CD4-positive, alpha-beta T cell treated with Interleukin-6 at 100 ng/mL for 8 hours (primary cell): ENCODE measurements around the gene CEACAM6.
"Not testable (repeated sequence)": the region's sequence is repeated elsewhere in the genome, so short reads cannot be mapped to it uniquely, and the experiment has no call there.

Source experiments
- DNase-seq: peaks from one replicate; pipeline ENCODE4 v3.0.0-alpha.2; 2020; ENCODE audit warnings: mixed read lengths, low spot score

CEACAM6 gene

DNA sequence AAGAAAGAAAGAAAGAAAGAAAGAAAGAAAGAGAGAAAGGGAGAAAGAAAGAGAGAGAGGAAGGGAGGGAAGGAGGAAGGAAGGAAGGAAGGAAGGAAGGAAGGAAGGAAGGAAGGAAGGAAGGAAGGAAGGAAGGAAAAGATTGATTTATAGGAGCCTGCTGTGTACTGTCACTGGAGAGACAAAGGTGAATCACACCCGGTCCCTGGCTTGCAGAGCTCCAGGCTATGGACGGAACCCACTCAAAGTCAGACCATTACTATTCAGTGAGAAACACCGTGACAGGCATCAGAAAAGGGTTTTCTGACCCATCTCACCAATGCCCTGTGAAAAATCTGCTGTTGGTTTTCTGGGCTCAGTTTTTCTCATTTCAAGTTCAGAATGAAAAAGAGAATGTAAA lies 7.3 kb upstream of the CEACAM6 start:
- no peak for DNase-seq

DNA sequence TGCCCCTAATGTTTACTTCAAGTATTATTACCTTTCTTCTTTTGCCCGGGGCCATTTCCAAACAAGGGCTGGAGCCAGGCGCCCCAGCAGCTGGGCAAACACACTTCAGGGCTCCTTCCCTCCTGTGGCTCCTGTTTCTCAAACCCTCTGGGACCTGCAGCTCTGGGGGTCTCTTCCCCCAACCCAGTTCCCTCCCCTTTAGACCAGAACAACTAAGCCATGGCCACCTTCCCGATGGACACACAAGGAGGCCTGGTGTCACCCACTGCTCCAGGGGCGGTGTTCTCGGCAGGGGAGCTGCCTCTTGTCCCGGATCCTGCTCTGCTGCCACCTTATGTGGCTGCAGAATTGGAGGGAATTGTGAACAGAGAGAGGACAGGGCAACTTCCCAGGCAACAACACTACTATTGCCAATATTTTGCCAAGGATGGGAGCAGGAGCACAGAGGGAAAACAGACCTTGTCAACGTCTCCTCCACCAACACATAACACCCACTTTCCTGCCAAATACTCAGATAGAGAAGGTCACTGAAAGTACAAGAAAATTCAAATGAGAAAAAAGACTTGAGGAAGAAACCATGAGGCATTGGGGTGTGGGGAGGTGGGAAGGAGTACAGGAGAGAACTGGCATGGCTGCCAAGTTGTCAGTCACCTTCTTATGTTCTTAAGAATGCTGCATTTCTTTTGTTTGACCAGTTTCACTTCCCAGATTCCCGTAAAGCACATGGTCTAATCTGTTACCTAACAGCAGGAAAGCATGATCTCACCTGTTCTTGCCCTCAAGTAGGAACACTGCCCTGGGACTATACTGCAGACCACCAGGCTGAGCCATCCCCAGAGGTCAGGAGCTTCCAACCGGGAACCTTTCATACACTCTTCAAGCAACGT lies 4.8 kb upstream of the CEACAM6 start:
- DNase-seq, result not testable (repeated sequence)

DNA sequence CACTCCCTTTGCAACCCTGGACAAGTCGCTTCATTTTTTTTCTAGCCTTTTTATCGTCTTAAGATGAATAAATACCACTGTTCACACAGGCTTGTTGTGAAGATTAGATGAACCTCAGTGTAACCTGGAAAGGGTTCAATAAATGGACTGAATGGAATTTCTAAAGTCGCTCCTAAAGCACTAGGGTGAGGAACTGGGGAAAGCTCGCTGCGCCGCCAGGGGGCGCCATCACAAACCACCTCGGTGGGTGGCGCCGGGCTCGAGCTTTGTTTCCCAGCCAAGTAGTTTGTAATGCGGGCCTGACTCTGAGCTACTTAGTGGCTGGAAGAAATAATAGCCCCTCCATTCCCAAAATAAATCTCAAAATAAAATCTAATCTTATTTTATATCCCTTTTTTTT lies 2.2 kb upstream of the CEACAM6 start:
- peak; percentile 66 for DNase-seq

DNA sequence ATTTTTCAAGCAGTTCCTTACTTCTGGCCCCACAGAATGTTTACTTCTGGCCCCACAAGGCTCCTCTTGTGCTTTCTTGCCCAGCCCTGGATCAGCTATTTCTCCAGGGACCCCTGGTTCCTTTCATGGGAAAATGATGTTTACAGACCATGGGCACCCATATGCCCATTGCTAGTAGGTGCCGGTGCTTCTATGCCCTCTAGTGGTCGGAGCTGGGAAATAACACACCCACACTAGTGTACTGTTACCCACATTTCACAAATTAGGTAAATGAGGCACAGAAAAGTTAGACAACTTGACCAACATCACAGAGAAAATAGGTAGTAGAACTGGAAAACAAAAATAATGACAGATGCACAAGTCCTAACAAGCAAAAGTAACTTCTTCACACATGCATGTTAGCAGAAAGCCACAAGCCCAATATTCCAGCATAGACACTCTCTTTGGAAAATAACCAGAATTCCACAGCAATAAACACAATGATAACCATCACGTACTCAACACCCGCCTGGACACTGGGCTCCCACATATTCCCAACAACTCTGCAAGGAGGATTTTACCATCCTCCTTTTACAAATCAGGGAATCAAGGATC lies 1.3 kb upstream of the CEACAM6 start:
- DNase-seq, result peak; percentile 65

DNA sequence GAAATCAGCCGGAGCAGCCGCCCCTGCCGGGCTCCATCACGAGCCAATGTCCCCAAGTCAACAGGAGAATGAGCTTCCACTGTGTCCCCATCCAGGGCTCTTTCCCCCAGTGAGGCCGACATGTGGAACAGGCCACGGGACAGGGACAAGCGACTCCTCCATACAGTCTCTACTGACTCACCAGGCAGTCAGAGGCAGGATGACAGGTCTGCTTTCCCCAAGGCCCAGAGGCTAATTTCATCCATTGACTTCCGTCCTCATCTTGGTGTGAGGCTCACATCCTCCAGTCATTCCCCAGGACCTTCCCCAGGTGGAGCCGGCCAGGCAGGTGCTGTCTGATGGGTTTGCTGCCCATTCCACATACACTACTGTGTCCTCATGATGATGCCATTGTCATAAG lies 3.5 kb downstream of the CEACAM6 start:
- DNase-seq, result no peak

- DNase-seq, result no peak
Measured at GRCh38 chr19:41767115-41767514, 11.8 kb downstream of the CEACAM6 start.

DNA sequence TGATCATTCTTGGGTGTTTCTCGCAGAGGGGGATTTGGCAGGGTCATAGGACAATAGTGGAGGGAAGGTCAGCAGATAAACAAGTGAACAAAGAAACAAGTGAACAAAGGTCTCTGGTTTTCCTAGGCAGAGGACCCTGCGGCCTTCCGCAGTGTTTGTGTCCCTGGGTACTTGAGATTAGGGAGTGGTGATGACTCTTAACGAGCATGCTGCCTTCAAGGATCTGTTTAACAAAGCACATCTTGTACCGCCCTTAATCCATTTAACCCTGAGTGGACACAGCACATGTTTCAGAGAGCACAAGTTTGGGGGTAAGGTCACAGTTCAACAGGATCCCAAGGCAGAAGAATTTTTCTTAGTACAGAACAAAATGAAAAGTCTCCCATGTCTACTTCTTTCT lies 12.8 kb downstream of the CEACAM6 start:
- DNase-seq, result not testable (repeated sequence)

DNA sequence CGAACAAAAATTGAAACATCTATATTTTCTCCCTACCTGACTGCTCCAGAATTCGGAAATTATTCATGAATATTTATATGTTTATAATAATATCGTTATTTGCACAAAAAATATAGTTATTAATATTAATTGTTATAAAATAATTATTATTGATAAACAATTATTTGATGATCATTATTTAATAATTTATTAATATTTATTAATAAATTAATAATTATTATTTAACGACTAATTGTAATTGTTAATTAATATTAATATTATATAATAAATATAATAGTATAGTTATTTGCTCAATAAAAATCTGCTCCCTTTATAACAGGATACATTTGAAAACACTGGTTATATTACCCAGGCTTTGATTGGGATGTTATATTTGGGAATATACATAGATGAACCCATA lies 14.3 kb downstream of the CEACAM6 start:
- DNase-seq, result no peak

DNA sequence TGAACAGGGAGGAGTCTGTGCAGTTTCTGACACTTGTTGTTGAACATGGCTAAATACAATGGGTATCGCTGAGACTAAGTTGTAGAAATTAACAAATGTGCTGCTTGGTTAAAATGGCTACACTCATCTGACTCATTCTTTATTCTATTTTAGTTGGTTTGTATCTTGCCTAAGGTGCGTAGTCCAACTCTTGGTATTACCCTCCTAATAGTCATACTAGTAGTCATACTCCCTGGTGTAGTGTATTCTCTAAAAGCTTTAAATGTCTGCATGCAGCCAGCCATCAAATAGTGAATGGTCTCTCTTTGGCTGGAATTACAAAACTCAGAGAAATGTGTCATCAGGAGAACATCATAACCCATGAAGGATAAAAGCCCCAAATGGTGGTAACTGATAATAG lies 16.1 kb downstream of the CEACAM6 start:
- no peak for DNase-seq

GRCh38 chr19:41774515-41774980 lies 19.2 kb downstream of the CEACAM6 start:
- peak; percentile 52 for DNase-seq

GRCh38 chr19:41776700-41777099 lies 21.4 kb downstream of the CEACAM6 start:
- DNase-seq, result no peak

GRCh38 chr19:41783612-41784011 lies 28.3 kb downstream of the CEACAM6 start:
- no peak for DNase-seq

DNA sequence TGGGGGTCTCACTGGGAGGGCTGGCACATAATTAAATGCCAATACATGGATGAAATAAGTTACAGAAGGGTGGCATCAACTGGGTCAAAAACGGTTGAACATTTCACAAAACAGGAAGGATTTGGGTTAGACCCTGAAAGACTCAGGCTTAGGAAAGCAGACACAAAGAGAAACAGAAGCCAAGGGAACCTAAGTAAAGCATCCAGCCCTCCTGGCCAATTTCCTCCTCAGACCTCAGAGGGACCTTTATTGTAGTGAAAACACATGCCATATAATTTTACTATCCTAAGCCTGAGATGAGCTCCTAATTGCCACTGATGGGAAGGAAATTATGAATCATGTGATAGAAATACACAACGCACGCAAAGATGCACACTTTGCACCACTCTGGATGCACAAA lies 29.0 kb downstream of the CEACAM6 start:
- DNase-seq, result no peak

- DNase-seq, result no peak
Measured at GRCh38 chr19:41784743-41785142, 29.4 kb downstream of the CEACAM6 start.

DNA sequence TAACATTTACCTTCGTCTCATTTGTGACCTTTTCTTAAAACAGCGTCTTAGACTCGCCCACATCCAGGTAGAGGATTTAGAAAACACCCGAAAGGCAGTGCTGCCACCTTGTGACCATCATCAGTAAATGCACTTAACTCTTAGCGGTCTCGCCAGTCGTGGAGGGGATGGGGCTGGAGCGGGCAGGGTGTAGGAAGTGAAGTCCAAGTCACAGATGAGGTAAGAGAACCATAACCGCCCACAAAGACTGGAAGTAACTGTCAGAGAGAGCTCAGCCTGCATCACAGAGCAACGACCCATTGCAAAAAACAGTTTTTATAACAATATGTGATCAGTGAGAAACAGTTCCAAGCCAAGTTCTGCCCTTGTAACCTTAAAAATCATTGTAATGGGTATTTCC lies 30.3 kb downstream of the CEACAM6 start:
- peak; percentile 81 for DNase-seq

GRCh38 chr19:41787055-41787454 lies 31.7 kb downstream of the CEACAM6 start:
- DNase-seq, result no peak

- not testable (repeated sequence) for DNase-seq
Measured at GRCh38 chr19:41788518-41788917, 33.2 kb downstream of the CEACAM6 start.

DNA sequence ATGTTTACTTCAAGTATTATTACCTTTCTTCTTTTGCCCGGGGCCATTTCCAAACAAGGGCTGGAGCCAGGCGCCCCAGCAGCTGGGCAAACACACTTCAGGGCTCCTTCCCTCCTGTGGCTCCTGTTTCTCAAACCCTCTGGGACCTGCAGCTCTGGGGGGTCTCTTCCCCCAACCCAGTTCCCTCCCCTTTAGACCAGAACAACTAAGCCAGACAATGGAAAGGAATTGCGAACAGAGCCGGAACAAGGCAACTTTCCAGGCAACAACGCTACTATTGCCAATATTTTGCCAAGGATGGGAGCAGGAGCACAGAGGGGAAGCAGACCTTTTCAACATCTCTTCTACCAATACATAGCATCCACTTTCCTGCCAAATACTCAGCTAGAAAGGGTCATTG lies 33.7 kb downstream of the CEACAM6 start:
- DNase-seq, result not testable (repeated sequence)

DNA sequence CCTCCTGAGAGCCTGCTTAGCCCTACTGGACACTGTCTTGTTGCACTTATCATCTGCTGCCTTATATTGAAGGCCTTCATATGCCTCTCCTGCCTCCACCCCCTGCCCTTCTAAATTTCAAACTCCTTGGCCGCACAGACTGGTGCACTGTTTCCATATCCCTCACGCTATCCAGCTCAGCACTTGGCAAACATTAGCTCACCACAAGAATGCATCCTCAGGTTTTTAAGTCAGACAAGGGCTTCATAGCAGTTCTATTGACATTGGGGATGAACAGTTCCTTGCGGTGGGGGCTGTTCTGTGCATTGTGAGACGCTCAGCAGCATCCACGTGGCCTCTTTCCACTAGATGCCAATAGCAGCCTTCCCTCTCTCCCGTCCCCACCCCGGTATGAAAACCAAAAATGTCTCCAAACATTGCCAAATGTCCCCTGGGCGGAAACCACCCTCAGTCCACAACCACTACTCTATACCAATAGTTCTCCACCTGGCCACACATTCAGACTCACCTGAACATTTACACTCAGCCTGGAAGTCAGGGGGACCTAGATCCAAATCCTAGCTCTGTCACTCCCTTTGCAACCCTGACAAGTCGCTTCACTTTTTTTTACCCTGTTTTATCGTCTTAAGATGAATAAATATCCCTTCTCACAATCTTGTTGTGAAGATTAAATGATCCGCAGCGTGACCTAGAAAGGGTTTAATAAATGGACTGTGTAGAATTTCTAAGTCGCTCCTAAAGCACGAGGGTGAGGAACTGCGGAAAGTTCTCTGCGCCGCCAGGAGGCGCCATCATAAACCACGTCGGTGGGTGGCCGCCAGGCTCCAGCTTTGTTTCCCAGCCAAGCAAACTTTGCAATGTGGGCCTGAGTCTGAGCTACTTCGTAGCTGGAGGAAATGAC lies 37.4 kb downstream of the CEACAM6 start:
- peak; percentile 23 for DNase-seq

DNA sequence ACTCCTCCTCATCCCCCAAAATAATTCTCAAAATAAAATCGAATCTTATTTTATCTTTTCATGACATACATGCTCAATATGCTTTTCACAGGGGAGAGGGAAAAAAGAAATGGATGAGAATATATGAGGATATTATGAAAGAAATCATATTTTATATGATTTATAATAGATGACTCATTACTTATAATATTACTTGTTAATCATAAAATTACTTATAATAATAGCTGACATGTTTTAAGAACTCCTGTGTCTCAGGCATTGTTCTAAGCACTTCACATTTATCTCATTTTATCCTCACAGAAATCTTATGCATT lies 38.0 kb downstream of the CEACAM6 start:
- DNase-seq, result no peak

DNA sequence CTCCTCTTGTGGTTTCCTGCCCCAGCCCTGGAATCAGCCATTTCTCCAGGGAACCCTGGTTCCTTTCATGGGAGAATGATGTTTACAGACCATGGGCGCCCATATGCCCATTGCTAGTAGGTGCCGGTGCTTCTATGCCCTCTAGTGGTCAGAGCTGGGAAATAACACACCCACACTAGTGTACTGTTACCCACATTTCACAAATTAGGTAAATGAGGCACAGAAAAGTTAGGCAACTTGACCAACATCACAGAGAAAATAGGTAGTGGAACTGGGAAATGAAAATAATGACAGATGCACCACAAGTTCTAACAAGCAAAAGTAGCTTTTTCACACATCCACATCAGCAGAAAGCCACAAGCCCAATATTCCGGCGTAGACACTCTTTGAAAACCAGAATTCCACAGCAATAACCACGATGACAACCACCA lies 39.7 kb downstream of the CEACAM6 start:
- DNase-seq, result peak; percentile 56

DNA sequence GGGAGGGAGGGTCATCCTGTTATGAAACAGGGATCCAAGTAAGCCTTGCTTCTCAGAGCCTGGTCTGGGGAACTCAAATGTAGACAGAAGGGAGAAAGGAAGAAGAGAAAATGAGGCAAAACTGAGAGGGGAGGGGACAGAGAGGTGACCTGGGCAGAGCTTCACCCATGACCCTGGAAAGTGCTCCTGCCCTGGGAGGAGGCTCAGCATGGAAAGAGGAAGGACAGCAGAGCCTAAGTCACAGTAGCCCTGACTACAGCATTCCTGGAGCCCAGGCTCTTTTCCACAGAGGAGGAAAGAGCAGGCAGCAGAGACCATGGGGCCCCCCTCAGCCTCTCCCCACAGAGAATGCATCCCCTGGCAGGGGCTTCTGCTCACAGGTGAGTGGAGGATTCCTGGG lies 41.0 kb downstream of the CEACAM6 start, which contains the start of gene CEACAM3:
Gene CEACAM3, plus strand, starts transcription at position 226 of the 400 bp plus-strand sequence. Its CDS starts 91 bp downstream, at position 317.
- no peak for DNase-seq
